Lower leg skin (tissue), 3 donors: ENCODE results near the gene FBXW8.

Experiments
- POLR2A ChIP-seq, 2 donors: fragments of 450-650 bp; IDR thresholded peaks; one replicate each; pipeline ENCODE4 v1.6.1; 2016 to 2017; ENCODE audit warnings: antibody characterized with exemption in 2 of 2, mild to moderate bottlenecking in 1 of 2, moderate library complexity in 1 of 2
- TF ChIP-seq, protein P1 (sequence below), 3 donors: fragments of 450-650 bp; IDR thresholded peaks; one replicate each; pipeline ENCODE4 v1.5.1; 2016; ENCODE audit warnings: antibody characterized with exemption in 3 of 3, mild to moderate bottlenecking in 3 of 3, moderate library complexity in 2 of 3

- TF ChIP-seq, protein P1, sequence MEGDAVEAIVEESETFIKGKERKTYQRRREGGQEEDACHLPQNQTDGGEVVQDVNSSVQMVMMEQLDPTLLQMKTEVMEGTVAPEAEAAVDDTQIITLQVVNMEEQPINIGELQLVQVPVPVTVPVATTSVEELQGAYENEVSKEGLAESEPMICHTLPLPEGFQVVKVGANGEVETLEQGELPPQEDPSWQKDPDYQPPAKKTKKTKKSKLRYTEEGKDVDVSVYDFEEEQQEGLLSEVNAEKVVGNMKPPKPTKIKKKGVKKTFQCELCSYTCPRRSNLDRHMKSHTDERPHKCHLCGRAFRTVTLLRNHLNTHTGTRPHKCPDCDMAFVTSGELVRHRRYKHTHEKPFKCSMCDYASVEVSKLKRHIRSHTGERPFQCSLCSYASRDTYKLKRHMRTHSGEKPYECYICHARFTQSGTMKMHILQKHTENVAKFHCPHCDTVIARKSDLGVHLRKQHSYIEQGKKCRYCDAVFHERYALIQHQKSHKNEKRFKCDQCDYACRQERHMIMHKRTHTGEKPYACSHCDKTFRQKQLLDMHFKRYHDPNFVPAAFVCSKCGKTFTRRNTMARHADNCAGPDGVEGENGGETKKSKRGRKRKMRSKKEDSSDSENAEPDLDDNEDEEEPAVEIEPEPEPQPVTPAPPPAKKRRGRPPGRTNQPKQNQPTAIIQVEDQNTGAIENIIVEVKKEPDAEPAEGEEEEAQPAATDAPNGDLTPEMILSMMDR (IDR thresholded peaks at IDR 0.05), result no peak
- no peak for TF ChIP-seq POLR2A (IDR thresholded peaks at IDR 0.05)
Observed at GRCh38 chr12:117033382-117034221, 122.9 kb downstream of the FBXW8 start.
